Lung (tissue), 12 donors: ENCODE data around the gene MB21D2. TPM values are rescaled to one million over a fixed set of nuclear protein-coding genes. Genes with fewer than 3 reads are reported as not detected.

Experiments used
- ATAC-seq: fragments of 200-7000 bp; cut with Tn5 transposase; one replicate; pipeline ENCODE4 v1.9.1; 2020; ENCODE audit warnings: moderate number of reproducible peaks; ENCODE audit not compliant: insufficient read depth, low FRiP score
- DNase-seq, 3 donors: peaks; one replicate each; pipeline ENCODE4 v3.0.0-alpha.2; 2013 to 2017
- H3K27ac ChIP-seq, 2 donors: one replicate each; pipeline ENCODE4 v1.5.1; 2013; ENCODE audit warnings: mild to moderate bottlenecking in 2 of 2, moderate library complexity in 2 of 2, control low read depth in 1 of 2, inconsistent platforms in 1 of 2, low read depth in 1 of 2, low read length in 1 of 2
- H3K27me3 ChIP-seq, 3 donors: one replicate each; pipeline ENCODE4 v1.5.1; 2013; ENCODE audit warnings: low read length in 2 of 3; ENCODE audit not compliant: control insufficient read depth in 3 of 3, insufficient read depth in 3 of 3
- H3K36me3 ChIP-seq, 4 donors: one replicate each; pipeline ENCODE4 v1.5.1; 2013; ENCODE audit warnings: low read length in 4 of 4, mild to moderate bottlenecking in 1 of 4, moderate library complexity in 1 of 4; ENCODE audit not compliant: control insufficient read depth in 4 of 4, insufficient read depth in 4 of 4
- H3K4me1 ChIP-seq, 5 donors: one replicate each; pipeline ENCODE4 v1.5.1; 2013; ENCODE audit warnings: low read length in 5 of 5, mild to moderate bottlenecking in 2 of 5, moderate library complexity in 1 of 5; ENCODE audit not compliant: control insufficient read depth in 5 of 5, insufficient read depth in 5 of 5
- H3K4me3 ChIP-seq: one replicate; pipeline ENCODE4 v1.5.1; 2013; ENCODE audit warnings: mild to moderate bottlenecking, control low read depth, moderate library complexity
- H3K9ac ChIP-seq, 2 donors: one replicate each; pipeline ENCODE4 v1.5.1; 2013; ENCODE audit warnings: low read length in 2 of 2, control low read depth in 1 of 2; ENCODE audit not compliant: insufficient read depth in 1 of 2
- H3K9me3 ChIP-seq, 4 donors: one replicate each; pipeline ENCODE4 v1.5.1; 2013; ENCODE audit warnings: low read length in 3 of 4, mild to moderate bottlenecking in 1 of 4, moderate library complexity in 1 of 4; ENCODE audit not compliant: control insufficient read depth in 4 of 4, insufficient read depth in 3 of 4
- WGBS, 2 donors: extraction: QIAGEN DNeasy Blood & Tissue Kit; methylation state at CpG; one replicate each; pipeline ENCODE4 v1.1.7; 2013; 5-methylcytosine and 5-hydroxymethylcytosine counted together
- polyA plus RNA-seq, 2 donors: library from polyadenylated mRNA; stranded (reverse); fragments of 200-250 nt; gene quantifications; one replicate each; pipeline ENCODE4 v1.2.1, GENCODE V29; 2013
- total RNA-seq, 2 donors: library from RNA; depleted of rRNA in 1 of 2; stranded (reverse); fragments of >200 nt in 1 of 2; gene quantifications; one replicate each; pipeline ENCODE4 v1.2.1, GENCODE V29; 2014 to 2021
- TF ChIP-seq, protein P1 (sequence below): IDR thresholded peaks from 2 replicates; pipeline ENCODE4 v1.5.1; 2012; ENCODE audit warnings: mild to moderate bottlenecking; ENCODE audit errors: control extremely low read depth, extremely low read depth
- donor health status: control.
- donor health status: control.
- donor health status: Bipolar disorder and iron deficiency.
- donor health status: healthy.
- donor health status: DM: yes; HTN: yes; CAD: no.

Gene MB21D2
- total and polyA plus RNA-seq, 4 donors, result 2.8 to 6.3 (median 4.6) TPM

DNA sequence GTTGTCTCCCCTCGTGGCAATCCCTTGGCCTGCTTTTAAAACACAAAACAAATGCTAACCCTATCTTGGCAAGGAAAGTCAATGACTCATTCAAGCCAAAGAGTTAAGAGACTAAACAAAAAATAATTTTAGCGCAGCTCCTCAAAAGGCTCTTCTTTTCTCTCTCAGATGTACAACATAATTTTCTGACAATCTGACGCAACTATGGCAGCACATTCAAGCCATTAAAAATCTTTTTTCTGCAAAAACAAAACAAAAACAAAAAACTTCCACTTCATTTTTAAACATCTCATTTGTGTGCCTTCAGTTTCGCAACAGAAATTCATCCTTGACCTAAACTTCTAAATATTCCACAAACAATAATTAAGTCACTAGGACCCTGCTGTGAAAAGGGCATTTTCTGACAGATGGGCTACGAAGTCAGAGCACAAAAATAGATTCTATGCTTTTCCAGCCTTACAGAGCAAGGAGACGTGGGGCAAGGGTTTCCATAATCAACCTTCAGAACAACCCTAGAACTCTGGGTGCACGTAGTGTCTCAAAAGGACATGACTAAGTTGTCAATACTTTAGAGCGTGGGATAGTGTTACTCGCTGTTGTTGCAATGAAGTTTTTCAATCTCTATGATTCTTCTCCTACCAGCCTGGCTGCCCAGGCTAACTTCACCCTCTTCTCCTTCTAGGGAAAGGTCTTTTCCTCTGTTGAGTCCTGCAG lies 84.3 kb downstream of the MB21D2 start:
- Histone ChIP-seq H3K9me3 (no peaks in the 10 kb centered on the region), H3K27ac (no peak overlapping the region), H3K36me3 (no peaks in the 10 kb centered on the region), H3K27me3 (no peaks in the 10 kb centered on the region), H3K4me3 (no peak overlapping the region), H3K9ac (peak overlapping the region in 1 of 2 donors; percentile 1), H3K4me1 (peaks cover 0 to 41% (median 10%) of the 10 kb centered on the region in 5 donors)
- ATAC-seq, result no peak
- TF ChIP-seq, protein P1, sequence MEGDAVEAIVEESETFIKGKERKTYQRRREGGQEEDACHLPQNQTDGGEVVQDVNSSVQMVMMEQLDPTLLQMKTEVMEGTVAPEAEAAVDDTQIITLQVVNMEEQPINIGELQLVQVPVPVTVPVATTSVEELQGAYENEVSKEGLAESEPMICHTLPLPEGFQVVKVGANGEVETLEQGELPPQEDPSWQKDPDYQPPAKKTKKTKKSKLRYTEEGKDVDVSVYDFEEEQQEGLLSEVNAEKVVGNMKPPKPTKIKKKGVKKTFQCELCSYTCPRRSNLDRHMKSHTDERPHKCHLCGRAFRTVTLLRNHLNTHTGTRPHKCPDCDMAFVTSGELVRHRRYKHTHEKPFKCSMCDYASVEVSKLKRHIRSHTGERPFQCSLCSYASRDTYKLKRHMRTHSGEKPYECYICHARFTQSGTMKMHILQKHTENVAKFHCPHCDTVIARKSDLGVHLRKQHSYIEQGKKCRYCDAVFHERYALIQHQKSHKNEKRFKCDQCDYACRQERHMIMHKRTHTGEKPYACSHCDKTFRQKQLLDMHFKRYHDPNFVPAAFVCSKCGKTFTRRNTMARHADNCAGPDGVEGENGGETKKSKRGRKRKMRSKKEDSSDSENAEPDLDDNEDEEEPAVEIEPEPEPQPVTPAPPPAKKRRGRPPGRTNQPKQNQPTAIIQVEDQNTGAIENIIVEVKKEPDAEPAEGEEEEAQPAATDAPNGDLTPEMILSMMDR, result no peak
- 69 to 74% methylated on average over 9 of the region's 9 CpGs for WGBS, 2 donors
- peak; percentile 42 to 91 (median 91) for DNase-seq

DNA sequence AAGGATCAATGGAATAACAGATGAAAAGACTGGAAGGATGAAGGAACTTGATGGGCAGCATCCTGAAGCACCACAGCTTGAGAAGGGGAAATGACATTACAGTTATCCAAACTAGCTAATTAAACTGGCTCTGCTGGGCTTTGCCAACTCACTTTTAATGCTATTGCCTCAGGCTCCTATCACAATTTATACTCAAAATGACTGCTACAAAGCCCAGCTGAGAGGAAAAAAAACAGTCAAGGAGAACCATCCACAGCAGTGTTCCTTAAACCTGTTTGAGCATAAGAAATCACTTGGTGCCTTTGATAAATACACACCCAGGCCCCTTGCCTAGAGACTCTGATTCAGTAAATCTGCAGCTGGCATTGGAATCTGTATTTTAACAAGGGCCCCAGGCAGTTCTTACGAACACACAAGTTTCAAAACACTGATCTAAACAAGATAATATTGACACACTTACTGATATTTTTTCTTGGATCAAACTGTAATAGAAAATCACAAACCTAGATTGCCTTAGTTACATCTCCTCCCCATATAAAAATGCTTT lies 85.8 kb downstream of the MB21D2 start:
- no peak overlapping the region for H3K27ac ChIP-seq
- no peak overlapping the region for H3K4me3 ChIP-seq
- H3K9me3 ChIP-seq, result no peaks in the 10 kb centered on the region
- H3K4me1 ChIP-seq, result peaks cover 0 to 41% (median 10%) of the 10 kb centered on the region in 5 donors
- peak overlapping the region in 1 of 2 donors; percentile 8 for H3K9ac ChIP-seq
- WGBS, 2 donors, result 73 to 92% methylated on average over 1 of the region's 1 CpG
- no peak for DNase-seq
- TF ChIP-seq, protein P1, result no peak
- no peaks in the 10 kb centered on the region for H3K36me3 ChIP-seq
- H3K27me3 ChIP-seq, result no peaks in the 10 kb centered on the region
- no peak for ATAC-seq

DNA sequence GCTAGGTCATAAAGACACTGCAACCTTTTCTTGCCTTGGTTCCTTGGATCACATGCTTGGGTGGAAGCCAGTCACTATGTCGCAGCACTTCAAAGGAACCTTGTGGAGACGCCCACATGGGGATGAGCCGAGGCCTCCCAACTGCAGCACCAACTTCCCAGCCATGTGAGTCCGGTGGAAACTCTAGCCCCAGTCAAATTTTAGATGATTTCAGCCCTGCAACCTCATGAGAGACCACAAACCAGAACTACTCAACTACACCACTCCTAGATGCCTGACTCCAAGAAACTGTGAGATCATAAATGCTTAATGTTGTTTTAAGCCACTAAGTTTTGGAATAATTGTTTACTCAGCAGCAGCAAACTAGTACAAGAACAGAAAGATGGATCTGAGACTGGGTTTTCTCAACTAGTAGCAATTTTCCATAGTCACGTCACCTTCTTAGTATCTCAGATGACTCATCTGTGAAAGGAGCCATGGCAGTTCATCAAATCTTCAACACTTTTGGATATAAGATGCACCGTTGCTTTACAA lies 86.5 kb downstream of the MB21D2 start:
- H3K27me3 ChIP-seq, result no peaks in the 10 kb centered on the region
- H3K9ac ChIP-seq, result no peak overlapping the region
- H3K4me1 ChIP-seq, result peaks cover 1 to 42% (median 15%) of the 10 kb centered on the region in 5 donors
- TF ChIP-seq, protein P1, result no peak
- no peak overlapping the region for H3K27ac ChIP-seq
- no peaks in the 10 kb centered on the region for H3K9me3 ChIP-seq
- ATAC-seq, result no peak
- DNase-seq, result no peak
- WGBS, 2 donors, result 75 to 81% methylated on average over 6 of the region's 6 CpGs
- H3K36me3 ChIP-seq, result no peaks in the 10 kb centered on the region
- H3K4me3 ChIP-seq, result no peak overlapping the region
